MM.1S (cell line): ENCODE results near the gene CCDC187.

ENCODE experiments used
- DNase-seq: peaks from one replicate; pipeline ENCODE4 v3.0.0-alpha.2; 2015
- H2AFZ ChIP-seq: fragments of 300-600 bp; sonication (generic); 2 replicates; pipeline ENCODE4 v1.6.0; 2016; ENCODE audit warnings: antibody characterized with exemption, low read length
- H3F3A ChIP-seq: fragments of 300-600 bp; sonication (generic); 2 replicates; pipeline ENCODE4 v1.6.1; 2016; ENCODE audit warnings: mild to moderate bottlenecking, antibody characterized with exemption, low read length, moderate library complexity, mixed read lengths; ENCODE audit not compliant: insufficient read depth
- H3K27ac ChIP-seq: fragments of 300-600 bp; sonication (generic); 2 replicates; pipeline ENCODE4 v1.5.1; 2016; ENCODE audit warnings: mild to moderate bottlenecking, low read length
- H3K27me3 ChIP-seq: fragments of 300-600 bp; sonication (generic); replicated peaks from 2 replicates; pipeline ENCODE4 v1.6.0; 2016; ENCODE audit warnings: low read length; ENCODE audit not compliant: insufficient read depth
- H3K36me3 ChIP-seq: fragments of 300-600 bp; sonication (generic); replicated peaks from 2 replicates; pipeline ENCODE4 v1.6.1; 2016; ENCODE audit warnings: mild to moderate bottlenecking, low read length, mixed read lengths; ENCODE audit not compliant: insufficient read depth
- H3K4me1 ChIP-seq: fragments of 300-600 bp; sonication (generic); 2 replicates; pipeline ENCODE4 v1.6.1; 2016; ENCODE audit warnings: low read length, mixed read lengths
- H3K4me2 ChIP-seq: fragments of 300-600 bp; sonication (generic); 2 replicates; pipeline ENCODE4 v1.6.0; 2016; ENCODE audit warnings: low read depth, low read length
- H3K4me3 ChIP-seq: fragments of 300-600 bp; sonication (generic); 2 replicates; pipeline ENCODE4 v1.5.1; 2016; ENCODE audit warnings: low read length, mixed read lengths
- H3K79me2 ChIP-seq: fragments of 300-600 bp; sonication (generic); 2 replicates; pipeline ENCODE4 v1.6.1; 2016; ENCODE audit warnings: mixed run types, low read length, mixed read lengths
- H3K9ac ChIP-seq: fragments of 300-600 bp; sonication (generic); 2 replicates; pipeline ENCODE4 v1.6.1; 2016; ENCODE audit warnings: low read length, mixed read lengths
- H3K9me2 ChIP-seq: fragments of 300-600 bp; sonication (generic); replicated peaks from 2 replicates; pipeline ENCODE4 v1.6.1; 2016; ENCODE audit warnings: mild to moderate bottlenecking, low read length, mixed read lengths; ENCODE audit not compliant: insufficient read depth
- H3K9me3 ChIP-seq: fragments of 300-600 bp; sonication (generic); replicated peaks from 2 replicates; pipeline ENCODE4 v1.6.1; 2016; ENCODE audit warnings: mild to moderate bottlenecking, low read length, mixed read lengths; ENCODE audit not compliant: insufficient read depth
- H4K20me1 ChIP-seq: fragments of 300-600 bp; sonication (generic); 2 replicates; pipeline ENCODE4 v1.6.1; 2016; ENCODE audit warnings: mild to moderate bottlenecking, low read length, moderate library complexity, mixed read lengths; ENCODE audit not compliant: insufficient read depth
- CTCF ChIP-seq: fragments of 300-600 bp; sonication (generic); IDR thresholded peaks from 2 replicates; pipeline ENCODE4 v1.5.1; 2016; ENCODE audit warnings: antibody characterized with exemption, low read length, mixed read lengths
- EZH2 ChIP-seq: fragments of 300-600 bp; sonication (generic); optimal IDR thresholded peaks from 2 replicates; pipeline ENCODE3; 2017; ENCODE audit warnings: low read depth, mild to moderate bottlenecking, antibody characterized with exemption, low read length, mixed read lengths
- EZH2phosphoT487 ChIP-seq: fragments of 300-600 bp; sonication (generic); IDR thresholded peaks from 2 replicates; pipeline ENCODE4 v1.6.1; 2018; ENCODE audit warnings: antibody characterized with exemption, low read length

CCDC187 gene

GRCh38 chr9:136209786-136210185 lies 94.1 kb downstream of the CCDC187 start:
- no peaks in the 10 kb centered on the region for H3K9me3 ChIP-seq
- no peaks in the 10 kb centered on the region for H3K27me3 ChIP-seq

GRCh38 chr9:136209232-136209631 lies 94.7 kb downstream of the CCDC187 start:
- Histone ChIP-seq H3K36me3 (no peaks in the 10 kb centered on the region), H3F3A (no peaks in the 10 kb centered on the region), H3K27me3 (0 out of 2 replicates have a peak, but pooled peaks cover 3% of the 10 kb centered on the region), H3K9ac (no peak overlapping the region), H3K4me3 (no peak overlapping the region), H3K9me3 (no peaks in the 10 kb centered on the region), H3K4me2 (no peak overlapping the region), H3K9me2 (no peaks in the 10 kb centered on the region), H4K20me1 (no peaks in the 10 kb centered on the region; the same call in 1 of the 2 replicates), H3K4me1 (no peaks in the 10 kb centered on the region), H3K27ac (no peak overlapping the region), H3K79me2 (no peaks in the 10 kb centered on the region), H2AFZ (no peak overlapping the region)
- TF ChIP-seq EZH2phosphoT487 = no peak
- TF ChIP-seq EZH2 = no peak
- TF ChIP-seq CTCF = no peak
- no peak for DNase-seq

More at GRCh38 chr9:136209786-136210185, 94.1 kb downstream of the CCDC187 start:
- no peaks in the 10 kb centered on the region for H3F3A ChIP-seq
- H3K9me2 ChIP-seq = no peaks in the 10 kb centered on the region
- H3K4me1 ChIP-seq = no peaks in the 10 kb centered on the region
- H4K20me1 ChIP-seq = no peaks in the 10 kb centered on the region
- no peaks in the 10 kb centered on the region; the same call in 1 of the 2 replicates for H3K36me3 ChIP-seq
- H3K4me3 ChIP-seq = no peak overlapping the region
- no peak for DNase-seq
- no peak overlapping the region for H3K4me2 ChIP-seq
- H3K27ac ChIP-seq = no peak overlapping the region
- no peak overlapping the region for H2AFZ ChIP-seq
- no peaks in the 10 kb centered on the region for H3K79me2 ChIP-seq
- H3K9ac ChIP-seq = no peak overlapping the region
- TF ChIP-seq CTCF = no peak
- no peak for TF ChIP-seq EZH2
- no peak for TF ChIP-seq EZH2phosphoT487

GRCh38 chr9:136208675-136209074 lies 95.2 kb downstream of the CCDC187 start:
- H3K9me2 ChIP-seq = no peaks in the 10 kb centered on the region
- no peak overlapping the region for H3K27ac ChIP-seq
- H3K9me3 ChIP-seq = no peaks in the 10 kb centered on the region
- H3K4me2 ChIP-seq = no peak overlapping the region
- DNase-seq = no peak
- no peaks in the 10 kb centered on the region for H3K79me2 ChIP-seq
- H3K4me1 ChIP-seq = no peaks in the 10 kb centered on the region
- TF ChIP-seq EZH2 (no peak), CTCF (no peak), EZH2phosphoT487 (no peak)
- no peaks in the 10 kb centered on the region for H3F3A ChIP-seq
- H3K36me3 ChIP-seq = no peaks in the 10 kb centered on the region
- peaks cover 9% of the 10 kb centered on the region for H3K27me3 ChIP-seq
- no peak overlapping the region for H3K4me3 ChIP-seq
- no peak overlapping the region for H3K9ac ChIP-seq
- H4K20me1 ChIP-seq = no peaks in the 10 kb centered on the region; the same call in 1 of the 2 replicates
- no peak overlapping the region for H2AFZ ChIP-seq
